IMR-90 (cell line): Measurements from ENCODE around the gene KRCC1. TPM values are rescaled to one million over a fixed set of nuclear protein-coding genes. Genes with fewer than 3 reads are reported as not detected.

Experiments used
- ATAC-seq: fragments of 200-7000 bp; cut with Tn5 transposase; 2 replicates; pipeline ENCODE4 v1.9.1; 2020; ENCODE audit warnings: low read depth, mild to moderate bottlenecking, moderate library complexity
- BruUV-seq: library from RNA; stranded (reverse); fragments of 400-500 nt; replicated peaks from 2 replicates; lab custom pipeline; 2021; lab: Mats Ljungman, UMichigan
- CTCF ChIA-PET: fragments of 300-600 bp; formaldehyde crosslinking; extraction: SDS; loops from one replicate; lab custom pipeline; 2021; ENCODE audit warnings: antibody characterized with exemption; lab: Yijun Ruan, JAX
- POLR2A ChIA-PET: fragments of 300-600 bp; sonication (Branson Sonifier 250); formaldehyde crosslinking; loops from one replicate; lab custom pipeline; 2022; ENCODE audit warnings: antibody characterized with exemption; ENCODE audit not compliant: unreplicated experiment; lab: Charles Lee
- DNase-seq: peaks from one replicate; pipeline ENCODE4 v3.0.0; 2013
- H2AFZ ChIP-seq: replicated peaks from 2 replicates; pipeline ENCODE3; 2013; ENCODE audit warnings: low read length, mild to moderate bottlenecking; ENCODE audit not compliant: poor library complexity
- H2AK5ac ChIP-seq: 2 replicates; pipeline ENCODE4 v1.6.1; 2013; ENCODE audit warnings: low read depth, low read length, inconsistent platforms
- H2AK9ac ChIP-seq: replicated peaks from 2 replicates; pipeline ENCODE3; 2013; ENCODE audit warnings: mild to moderate bottlenecking, low read depth, low read length, moderate library complexity; ENCODE audit not compliant: poor library complexity
- H2BK120ac ChIP-seq: 2 replicates; pipeline ENCODE4 v1.6.1; 2013; ENCODE audit warnings: low read depth, low read length, inconsistent platforms
- H2BK15ac ChIP-seq: 3 replicates; pipeline ENCODE4 v1.6.1; 2013; ENCODE audit warnings: low read depth, low read length, inconsistent platforms
- H2BK20ac ChIP-seq: 2 replicates; pipeline ENCODE4 v1.6.1; 2013; ENCODE audit warnings: low read depth, mild to moderate bottlenecking, inconsistent platforms, low read length, moderate library complexity
- H2BK5ac ChIP-seq: 2 replicates; pipeline ENCODE4 v1.6.1; 2013; ENCODE audit warnings: mild to moderate bottlenecking, low read depth, low read length, inconsistent platforms; ENCODE audit not compliant: poor library complexity, severe bottlenecking
- H3K14ac ChIP-seq: replicated peaks from 2 replicates; pipeline ENCODE4 v1.6.1; 2013; ENCODE audit warnings: low read depth, low read length, inconsistent platforms
- H3K18ac ChIP-seq: 2 replicates; pipeline ENCODE4 v1.6.1; 2013; ENCODE audit warnings: low read depth, low read length, control low read depth
- H3K23ac ChIP-seq: 2 replicates; pipeline ENCODE4 v1.6.1; 2013; ENCODE audit warnings: low read depth, low read length, inconsistent platforms
- H3K27ac ChIP-seq: 2 replicates; pipeline ENCODE4 v1.5.1; 2013; ENCODE audit warnings: mild to moderate bottlenecking, control low read depth, low read length; ENCODE audit not compliant: insufficient read depth
- H3K27me3 ChIP-seq: 2 replicates; pipeline ENCODE4 v1.6.1; 2013; ENCODE audit warnings: low read length; ENCODE audit not compliant: control insufficient read depth, insufficient read depth
- H3K36me3 ChIP-seq: 2 replicates; pipeline ENCODE4 v1.6.1; 2013; ENCODE audit warnings: low read length, mixed read lengths; ENCODE audit not compliant: control insufficient read depth, insufficient read depth
- H3K4ac ChIP-seq: 2 replicates; pipeline ENCODE4 v1.6.1; 2013; ENCODE audit warnings: low read depth, low read length, inconsistent platforms
- H3K4me1 ChIP-seq: 2 replicates; pipeline ENCODE4 v1.6.1; 2013; ENCODE audit warnings: low read length, mixed read lengths; ENCODE audit not compliant: control insufficient read depth, insufficient read depth
- H3K4me2 ChIP-seq: 2 replicates; pipeline ENCODE4 v1.6.1; 2013; ENCODE audit warnings: low read depth, mild to moderate bottlenecking, control low read depth, low read length, moderate library complexity
- H3K4me3 ChIP-seq: 2 replicates; pipeline ENCODE4 v1.5.1; 2013; ENCODE audit warnings: low read depth, mild to moderate bottlenecking, control low read depth, low read length, moderate library complexity; ENCODE audit not compliant: insufficient read depth
- H3K56ac ChIP-seq: 2 replicates; pipeline ENCODE4 v1.6.1; 2013; ENCODE audit warnings: low read length, inconsistent platforms; ENCODE audit not compliant: insufficient read depth; ENCODE audit errors: extremely low read depth
- H3K79me1 ChIP-seq, 2 experiments: 2 replicates each; pipeline ENCODE4 v1.6.1; 2013; ENCODE audit warnings: low read length in 2 of 2, inconsistent platforms in 1 of 2, low read depth in 1 of 2
- H3K9ac ChIP-seq: 2 replicates; pipeline ENCODE4 v1.6.1; 2013; ENCODE audit warnings: low read depth, low read length, control low read depth
- H3K9me1 ChIP-seq: 2 replicates; pipeline ENCODE4 v1.6.1; 2013; ENCODE audit warnings: low read length, inconsistent platforms; ENCODE audit not compliant: insufficient read depth
- H3K9me3 ChIP-seq: 2 replicates; pipeline ENCODE4 v1.6.1; 2013; ENCODE audit warnings: low read length; ENCODE audit not compliant: control insufficient read depth, insufficient read depth
- H4K20me1 ChIP-seq: 2 replicates; pipeline ENCODE4 v1.6.1; 2013; ENCODE audit warnings: low read length, inconsistent platforms; ENCODE audit not compliant: insufficient read depth
- H4K5ac ChIP-seq: 2 replicates; pipeline ENCODE4 v1.6.1; 2013; ENCODE audit warnings: mild to moderate bottlenecking, low read depth, low read length, control low read depth
- H4K8ac ChIP-seq, 2 experiments: 2 replicates each; pipeline ENCODE4 v1.6.1; 2013; ENCODE audit warnings: low read depth in 2 of 2, low read length in 2 of 2, control low read depth in 1 of 2, inconsistent platforms in 1 of 2
- H4K91ac ChIP-seq: 2 replicates; pipeline ENCODE4 v1.6.1; 2013; ENCODE audit warnings: low read depth, low read length, inconsistent platforms; ENCODE audit not compliant: insufficient read depth
- CTCF ChIP-seq: conservative IDR thresholded peaks from 2 replicates; pipeline ENCODE4 v1.5.1; 2012; ENCODE audit warnings: mild to moderate bottlenecking, low read depth, low read length, improper control_type of control experiment
- FOS ChIP-seq: fragments of 150-350 bp; IDR thresholded peaks from 2 replicates; pipeline ENCODE4 v1.6.1; 2016; ENCODE audit warnings: low read depth, low read length
- MAFK ChIP-seq: IDR thresholded peaks from 2 replicates; pipeline ENCODE4 v1.6.1; 2012; ENCODE audit warnings: low read depth, low read length, improper control_type of control experiment
- RAD21 ChIP-seq: IDR thresholded peaks from 2 replicates; pipeline ENCODE4 v1.6.1; 2012; ENCODE audit warnings: low read length, improper control_type of control experiment
- RCOR1 ChIP-seq: IDR thresholded peaks from 2 replicates; pipeline ENCODE4 v1.6.1; 2012; ENCODE audit warnings: mild to moderate bottlenecking, low read length, improper control_type of control experiment; ENCODE audit not compliant: insufficient replicate concordance
- WGBS, 2 experiments: methylation state at CpG; one replicate each; pipeline versions ENCODE4 v1.1.5 to v1.1.7; 2013; ENCODE audit warnings: missing lambda C conversion rate in 2 of 2; ENCODE audit not compliant: insufficient read length in 1 of 2; ENCODE audit errors: extremely low coverage in 2 of 2; 5-methylcytosine and 5-hydroxymethylcytosine counted together
- dilution Hi-C: fragments of 300-500 bp; cut with HindIII; formaldehyde crosslinking; loops from one replicate; pipeline ENCODE4 v1.14.3; 2018; ENCODE audit warnings: low sequenced_read_pairs; ENCODE audit not compliant: unreplicated experiment
- in situ Hi-C: fragments of 300-500 bp; cut with MboI; formaldehyde crosslinking; loops from 3 replicates; pipeline ENCODE4 v1.14.3; 2019; ENCODE audit warnings: low sequenced_read_pairs, inconsistent platforms, mixed read lengths
- intact Hi-C: fragments of 100-400 bp; cut with micrococcal nuclease; formaldehyde crosslinking; loops from 2 replicates; pipeline ENCODE4 v1.10.0; 2022
- polyA plus RNA-seq, 3 experiments: library from polyadenylated mRNA; depleted of rRNA; stranded (reverse); fragments of >200 nt; gene quantifications; 2 replicates each; pipeline ENCODE4 v1.2.3, GENCODE V29; 2012; ENCODE audit warnings: low replicate concordance in 1 of 3
- total RNA-seq: library from RNA; depleted of rRNA; stranded (reverse); fragments of >200 nt; gene quantifications from 2 replicates; pipeline ENCODE4 v1.2.3, GENCODE V29; 2012
- TF ChIP-seq, protein P1 (sequence below): fragments of 150-350 bp; IDR thresholded peaks from 2 replicates; pipeline ENCODE4 v1.6.1; 2017; ENCODE audit warnings: mild to moderate bottlenecking, antibody characterized with exemption, low read length, low read depth

KRCC1 gene
- total and polyA plus RNA-seq, 2 of the 4 experiments (the other 2 are of a cell fraction): 14.3 to 16.5 TPM

GRCh38 chr2:88018909-88019308 is 36.7 kb downstream of the KRCC1 start:
- H3K14ac ChIP-seq: no peak overlapping the region
- in situ Hi-C loops: loop anchor here (25.0 kb wide), 1 partner anchor 807 kb away; no protein-coding TSS in a partner anchor
- ChIA-PET CTCF (no interaction called here), POLR2A (no interaction called here)
- intact Hi-C loops: no loop called here
- DNase-seq (no peak), ATAC-seq (no peak)
- no peak overlapping the region for H3K56ac ChIP-seq
- no peak overlapping the region for H4K5ac ChIP-seq
- dilution Hi-C loops: no loop called here
- H2BK15ac ChIP-seq: no peak overlapping the region
- H3K27me3 ChIP-seq: no peaks in the 10 kb centered on the region
- TF ChIP-seq MAFK (no peak), CTCF (no peak), RCOR1 (no peak), RAD21 (no peak), FOS (no peak)
- TF ChIP-seq, protein P1, sequence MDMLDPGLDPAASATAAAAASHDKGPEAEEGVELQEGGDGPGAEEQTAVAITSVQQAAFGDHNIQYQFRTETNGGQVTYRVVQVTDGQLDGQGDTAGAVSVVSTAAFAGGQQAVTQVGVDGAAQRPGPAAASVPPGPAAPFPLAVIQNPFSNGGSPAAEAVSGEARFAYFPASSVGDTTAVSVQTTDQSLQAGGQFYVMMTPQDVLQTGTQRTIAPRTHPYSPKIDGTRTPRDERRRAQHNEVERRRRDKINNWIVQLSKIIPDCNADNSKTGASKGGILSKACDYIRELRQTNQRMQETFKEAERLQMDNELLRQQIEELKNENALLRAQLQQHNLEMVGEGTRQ: no peak
- no peak overlapping the region for H2BK5ac ChIP-seq
- H4K8ac ChIP-seq: no peak overlapping the region
- no peak overlapping the region for H3K18ac ChIP-seq
- H3K36me3 ChIP-seq: no peaks in the 10 kb centered on the region
- no peak overlapping the region for H3K9ac ChIP-seq
- no peak overlapping the region for H3K4me3 ChIP-seq
- no peak overlapping the region for H2BK120ac ChIP-seq
- WGBS, 2 experiments: 42% methylated on average over 4 of the region's 6 CpGs; no CpG with 5 or more reads in 1 of the 2 experiments
- no peaks in the 10 kb centered on the region for H3K79me1 ChIP-seq
- H2BK20ac ChIP-seq: no peak overlapping the region
- H2AK5ac ChIP-seq: no peak overlapping the region
- no peak overlapping the region for H2AFZ ChIP-seq
- H4K20me1 ChIP-seq: no peaks in the 10 kb centered on the region
- H3K4me2 ChIP-seq: no peak overlapping the region
- H3K4ac ChIP-seq: no peak overlapping the region
- H3K4me1 ChIP-seq: no peaks in the 10 kb centered on the region
- no peaks in the 10 kb centered on the region; the same call in 1 of the 2 replicates for H3K9me1 ChIP-seq
- no TSS peak for BruUV-seq
- H4K91ac ChIP-seq: no peak overlapping the region
- no peak overlapping the region for H3K27ac ChIP-seq
- no peaks in the 10 kb centered on the region for H3K9me3 ChIP-seq
- H3K23ac ChIP-seq: no peak overlapping the region
- H2AK9ac ChIP-seq: no peak overlapping the region
